Esophagus squamous epithelium (tissue), 5 donors: ENCODE results near the gene CDH13. TPM values are rescaled to one million over a fixed set of nuclear protein-coding genes. Genes with fewer than 3 reads are reported as not detected.

ENCODE experiments used
- DNase-seq: peaks from one replicate; lab custom pipeline; 2025; lab: John Stamatoyannopoulos, UW
- H3K27ac ChIP-seq, 4 donors: fragments of 200-600 bp; sonication (generic); one replicate each; pipeline ENCODE4 v1.5.1; 2016 to 2019; ENCODE audit warnings: mild to moderate bottlenecking in 1 of 4
- H3K27me3 ChIP-seq, 4 donors: fragments of 200-600 bp; sonication (generic); 1 replicate in 3 of 4; 2 replicates in 1 of 4; pipeline versions ENCODE4 v1.5.1 to v1.6.0; 2017 to 2021; ENCODE audit warnings: antibody characterized with exemption in 1 of 4
- H3K36me3 ChIP-seq, 3 donors: fragments of 200-600 bp; sonication (generic); one replicate each; pipeline ENCODE4 v1.5.1; 2016 to 2019
- H3K4me1 ChIP-seq, 3 donors: fragments of 200-600 bp; sonication (generic); one replicate each; pipeline ENCODE4 v1.5.1; 2017 to 2019
- H3K4me3 ChIP-seq, 4 donors: fragments of 200-600 bp; sonication (generic); 1 replicate in 3 of 4; 2 replicates in 1 of 4; pipeline ENCODE4 v1.5.1; 2016 to 2019; ENCODE audit warnings: mild to moderate bottlenecking in 2 of 4, moderate library complexity in 1 of 4
- H3K9me3 ChIP-seq, 3 donors: fragments of 200-600 bp; sonication (generic); one replicate each; pipeline ENCODE4 v1.5.1; 2016 to 2019
- POLR2A ChIP-seq, 4 donors: fragments of 450-650 bp; IDR thresholded peaks; one replicate each; pipeline ENCODE4 v1.6.1; 2017; ENCODE audit warnings: antibody characterized with exemption in 4 of 4, mild to moderate bottlenecking in 4 of 4, moderate library complexity in 3 of 4
- WGBS, 2 donors: methylation state at CpG; one replicate each; pipeline ENCODE4 v1.1.5; 2018; 5-methylcytosine and 5-hydroxymethylcytosine counted together
- intact Hi-C: fragments of 100-400 bp; cut with DNase I; formaldehyde crosslinking; loops from one replicate; pipeline ENCODE4 v1.15.0; 2022
- total RNA-seq, 4 donors: library from RNA; depleted of rRNA; stranded (reverse); fragments of >200 nt; gene quantifications; one replicate each; pipeline ENCODE4 v1.1.0, GENCODE V29; 2016
- TF ChIP-seq, protein P1 (sequence below), 6 experiments: fragments of 450-650 bp in 4 of 6; fragments of 200-600 bp in 2 of 6; sonication (generic) in 2 of 6; IDR thresholded peaks; one replicate each; pipeline ENCODE4 v1.5.1; 2016 to 2019; ENCODE audit warnings: antibody characterized with exemption in 6 of 6, mild to moderate bottlenecking in 4 of 6, moderate library complexity in 4 of 6
- donor health status: DM: yes; HTN: yes; CAD: no.

The CDH13 gene
- total RNA-seq, 4 donors from 2014 or later: 6.9 to 31.9 (median 21.1) TPM

DNA sequence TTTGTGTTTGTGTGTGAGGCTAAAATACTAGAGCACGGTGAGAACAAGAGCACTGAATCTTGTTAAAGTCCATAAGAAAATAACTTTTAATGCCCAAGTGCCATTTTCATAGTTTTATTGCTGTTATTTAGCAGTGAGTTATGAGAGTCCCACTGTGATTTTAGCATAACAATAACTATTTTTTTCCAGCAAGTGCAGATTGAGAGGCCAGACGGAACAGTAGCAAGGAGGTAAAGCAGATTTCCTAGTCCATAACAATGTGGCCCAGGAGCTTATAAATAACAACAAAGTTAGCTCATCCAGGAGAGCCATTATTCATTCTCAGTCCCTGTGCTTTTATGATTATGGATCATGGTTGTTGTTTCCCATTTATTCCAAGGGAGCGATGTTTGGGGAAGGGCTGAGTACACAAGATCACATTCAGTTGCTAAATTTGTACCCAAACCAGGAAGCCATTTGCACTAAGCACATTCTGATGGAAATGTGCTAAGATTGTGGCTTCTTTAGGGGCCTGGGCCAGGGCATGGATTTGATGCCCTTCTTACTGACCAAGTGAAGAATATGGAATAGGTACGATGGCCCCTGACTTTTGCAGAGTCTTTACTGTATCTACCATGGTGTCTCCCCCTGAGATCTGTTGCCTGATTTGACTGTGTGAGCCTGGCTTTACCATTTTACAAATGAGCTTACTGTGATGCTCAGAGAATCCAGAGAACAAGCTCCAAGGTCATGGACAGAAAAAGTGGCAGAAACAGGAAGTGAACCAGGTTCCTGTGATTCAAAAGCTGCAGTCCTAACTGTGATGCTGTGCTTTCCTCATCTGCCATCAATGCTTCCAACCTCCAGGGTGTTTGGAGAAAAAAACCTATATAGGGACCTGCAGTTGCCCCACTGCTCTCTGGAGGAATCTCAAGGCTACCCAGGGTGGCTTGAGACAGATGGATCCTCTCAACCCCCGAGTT lies 976.3 kb downstream of the CDH13 start:
- H3K36me3 ChIP-seq: no peaks in the 10 kb centered on the region
- H3K4me3 ChIP-seq: no peak overlapping the region
- WGBS, 2 donors: 69 to 70% methylated on average over 4 to 5 of the region's 5 CpGs
- H3K27ac ChIP-seq: no peak overlapping the region
- H3K4me1 ChIP-seq: no peaks in the 10 kb centered on the region
- DNase-seq: no peak
- no peaks in the 10 kb centered on the region for H3K27me3 ChIP-seq
- TF ChIP-seq, protein P1, sequence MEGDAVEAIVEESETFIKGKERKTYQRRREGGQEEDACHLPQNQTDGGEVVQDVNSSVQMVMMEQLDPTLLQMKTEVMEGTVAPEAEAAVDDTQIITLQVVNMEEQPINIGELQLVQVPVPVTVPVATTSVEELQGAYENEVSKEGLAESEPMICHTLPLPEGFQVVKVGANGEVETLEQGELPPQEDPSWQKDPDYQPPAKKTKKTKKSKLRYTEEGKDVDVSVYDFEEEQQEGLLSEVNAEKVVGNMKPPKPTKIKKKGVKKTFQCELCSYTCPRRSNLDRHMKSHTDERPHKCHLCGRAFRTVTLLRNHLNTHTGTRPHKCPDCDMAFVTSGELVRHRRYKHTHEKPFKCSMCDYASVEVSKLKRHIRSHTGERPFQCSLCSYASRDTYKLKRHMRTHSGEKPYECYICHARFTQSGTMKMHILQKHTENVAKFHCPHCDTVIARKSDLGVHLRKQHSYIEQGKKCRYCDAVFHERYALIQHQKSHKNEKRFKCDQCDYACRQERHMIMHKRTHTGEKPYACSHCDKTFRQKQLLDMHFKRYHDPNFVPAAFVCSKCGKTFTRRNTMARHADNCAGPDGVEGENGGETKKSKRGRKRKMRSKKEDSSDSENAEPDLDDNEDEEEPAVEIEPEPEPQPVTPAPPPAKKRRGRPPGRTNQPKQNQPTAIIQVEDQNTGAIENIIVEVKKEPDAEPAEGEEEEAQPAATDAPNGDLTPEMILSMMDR (IDR thresholded peaks at IDR 0.05): no peak
- TF ChIP-seq POLR2A (IDR thresholded peaks at IDR 0.05): no peak
- intact Hi-C loops: no loop called here
- no peaks in the 10 kb centered on the region for H3K9me3 ChIP-seq

DNA sequence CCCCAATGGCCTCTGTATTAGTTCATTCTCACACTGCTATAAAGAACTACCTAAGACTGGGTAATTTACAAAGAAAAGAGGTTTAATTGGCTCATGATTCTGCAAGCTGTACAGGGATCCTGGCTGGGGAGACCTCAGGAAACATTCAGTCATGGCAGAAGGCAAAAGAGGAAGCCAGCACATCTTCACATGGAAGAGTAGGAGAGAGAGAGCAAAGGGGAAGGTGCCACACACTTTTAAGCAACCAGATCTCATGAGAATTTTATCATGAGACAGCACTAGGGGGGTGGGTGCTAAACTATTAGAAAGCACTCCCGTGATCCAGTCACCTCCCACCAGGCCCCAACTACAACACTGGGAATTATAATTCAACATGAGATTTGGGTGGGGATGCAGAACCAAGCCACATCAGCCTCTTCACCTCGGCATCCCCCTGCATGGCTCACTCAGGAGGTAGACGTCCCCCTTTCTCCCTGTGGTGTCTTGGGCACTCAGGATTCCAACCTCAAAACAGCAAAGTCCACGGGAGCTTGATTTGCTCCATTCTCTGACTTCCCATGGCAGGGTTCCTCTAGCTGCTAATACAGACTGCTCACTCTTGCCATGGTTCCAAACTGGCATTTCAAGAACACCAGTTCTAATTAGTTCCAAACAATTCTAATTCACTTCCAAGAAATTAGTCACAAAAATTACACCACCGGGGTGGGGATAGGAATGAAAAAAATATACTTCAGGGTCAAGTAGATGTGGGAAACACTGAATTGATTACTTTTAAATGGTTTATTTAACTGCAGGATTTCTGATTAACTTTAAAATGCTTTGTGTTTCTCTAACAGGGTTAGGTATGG lies 977.2 kb downstream of the CDH13 start:
- intact Hi-C loops: no loop called here
- H3K9me3 ChIP-seq: no peaks in the 10 kb centered on the region
- H3K27me3 ChIP-seq: no peaks in the 10 kb centered on the region
- H3K36me3 ChIP-seq: no peaks in the 10 kb centered on the region
- no peak overlapping the region for H3K4me3 ChIP-seq
- no peak overlapping the region for H3K27ac ChIP-seq
- H3K4me1 ChIP-seq: no peaks in the 10 kb centered on the region
- DNase-seq: no peak
- WGBS, 2 donors: 69 to 83% methylated on average over 3 to 4 of the region's 5 CpGs
- TF ChIP-seq, protein P1 (IDR thresholded peaks at IDR 0.05): no peak
- no peak for TF ChIP-seq POLR2A (IDR thresholded peaks at IDR 0.05)

- no peak for DNase-seq
- H3K36me3 ChIP-seq: no peaks in the 10 kb centered on the region
- H3K27me3 ChIP-seq: no peaks in the 10 kb centered on the region
- intact Hi-C loops: no loop called here
- H3K27ac ChIP-seq: no peak overlapping the region
- WGBS, 2 donors: 84 to 93% methylated on average over 7 of the region's 7 CpGs
- H3K4me1 ChIP-seq: no peaks in the 10 kb centered on the region
- TF ChIP-seq, protein P1 (IDR thresholded peaks at IDR 0.05): no peak
- TF ChIP-seq POLR2A (IDR thresholded peaks at IDR 0.05): no peak
- H3K9me3 ChIP-seq: no peaks in the 10 kb centered on the region
- H3K4me3 ChIP-seq: no peak overlapping the region
Observed at GRCh38 chr16:83606486-83607030, 979.8 kb downstream of the CDH13 start.

- no peaks in the 10 kb centered on the region for H3K36me3 ChIP-seq
- no peaks in the 10 kb centered on the region for H3K27me3 ChIP-seq
- TF ChIP-seq, protein P1 (IDR thresholded peaks at IDR 0.05): no peak
- no peak for TF ChIP-seq POLR2A (IDR thresholded peaks at IDR 0.05)
- no peak for DNase-seq
- H3K4me1 ChIP-seq: no peaks in the 10 kb centered on the region
- intact Hi-C loops: no loop called here
- no peak overlapping the region for H3K4me3 ChIP-seq
- no peak overlapping the region for H3K27ac ChIP-seq
- WGBS, 2 donors: 87 to 95% methylated on average over 4 of the region's 4 CpGs
- H3K9me3 ChIP-seq: no peaks in the 10 kb centered on the region
Observed at GRCh38 chr16:83609178-83609577, 982.4 kb downstream of the CDH13 start.
